ENCODE data around the gene EML4.

GRCh38 chr2:42366411-42366810 is 197.3 kb downstream of the EML4 start:
- TF ChIP-seq CTCF (IDR thresholded peaks at IDR 0.05) (no peak), POLR2A (IDR thresholded peaks at IDR 0.05) (no peak)

Measured in tibial nerve (tissue), 3 donors.